A549 (cell line): Measurements from ENCODE around the gene ZNF397. TPM values are rescaled to one million over a fixed set of nuclear protein-coding genes. Genes with fewer than 3 reads are reported as not detected.

Source experiments
- ATAC-seq, 2 experiments: fragments of 200-7000 bp in 1 of 2; fragments of >200 bp in 1 of 2; cut with Nextera tagmentation in 1 of 2; cut with Tn5 transposase in 1 of 2; 3 replicates each; pipeline versions ENCODE4 v1.8.0 to v1.9.1; 2018 to 2020; ENCODE audit warnings: mild to moderate bottlenecking in 1 of 2, moderate library complexity in 1 of 2
- CTCF ChIA-PET: fragments of 300-600 bp; sonication (Branson Sonifier 250); formaldehyde crosslinking; extraction: SDS; loops from one replicate; lab custom pipeline; 2021; ENCODE audit warnings: antibody characterized with exemption, inconsistent platforms; lab: Yijun Ruan, JAX
- POLR2A ChIA-PET: fragments of 350-600 bp; formaldehyde crosslinking; extraction: SDS; loops from one replicate; lab custom pipeline; 2021; ENCODE audit warnings: antibody characterized with exemption, inconsistent platforms; lab: Yijun Ruan, JAX
- DNase-seq, 2 experiments: peaks; one replicate each; pipeline versions ENCODE4 v3.0.0 to v3.0.0-alpha.2; 2011 to 2016; ENCODE audit warnings: low read depth in 1 of 2, low spot score in 1 of 2
- FAIRE-seq: peaks from 2 replicates; lab custom pipeline; 2011; peaks lifted over from hg19 to GRCh38; lab: Jason Lieb, UNC
- H3K27ac ChIP-seq, 2 experiments: fragments of >200 bp; sonication (Bioruptor Twin); formaldehyde crosslinking; 3 replicates each; pipeline ENCODE4 v1.5.1; 2016 to 2017
- H3K4me1 ChIP-seq: fragments of >200 bp; sonication (Bioruptor Twin); formaldehyde crosslinking; 3 replicates; pipeline ENCODE4 v1.6.1; 2016
- H3K4me2 ChIP-seq: fragments of >200 bp; sonication (Bioruptor Twin); formaldehyde crosslinking; 3 replicates; pipeline ENCODE4 v1.6.1; 2016
- H3K4me3 ChIP-seq: fragments of >200 bp; sonication (Bioruptor Twin); formaldehyde crosslinking; 3 replicates; pipeline ENCODE4 v1.5.1; 2016
- H3K9me3 ChIP-seq: fragments of >200 bp; sonication (Bioruptor Twin); formaldehyde crosslinking; 3 replicates; pipeline ENCODE4 v1.6.1; 2016
- BCL3 ChIP-seq: fragments of >200 bp; sonication (Bioruptor Twin); formaldehyde crosslinking; IDR thresholded peaks from 3 replicates; pipeline ENCODE4 v1.6.1; 2016
- CBX8 ChIP-seq: fragments of 200-600 bp; sonication (generic); IDR thresholded peaks from 2 replicates; pipeline ENCODE4 v1.6.1; 2016
- CEBPB ChIP-seq, 2 experiments: fragments of >200 bp in 1 of 2; sonication (Bioruptor Twin) in 1 of 2; formaldehyde crosslinking in 1 of 2; IDR thresholded peaks; 2 replicates each; pipeline ENCODE4 v1.6.1; 2012 to 2016
- EP300 ChIP-seq, 2 experiments: fragments of >200 bp; sonication (Bioruptor Twin); formaldehyde crosslinking; IDR thresholded peaks; 2 replicates in 1 of 2; 3 replicates in 1 of 2; pipeline ENCODE4 v1.6.1; 2016 to 2017
- FOSB ChIP-seq: fragments of 250-450 bp; sonication (Bioruptor Pico); IDR thresholded peaks from 2 replicates; pipeline ENCODE4 v1.5.0; 2020; ENCODE audit warnings: mild to moderate bottlenecking, moderate library complexity
- FOSL2 ChIP-seq, 2 experiments: fragments of 450-650 bp in 1 of 2; fragments of >200 bp in 1 of 2; sonication (Bioruptor Twin) in 1 of 2; formaldehyde crosslinking; IDR thresholded peaks; 2 replicates each; pipeline versions ENCODE4 v1.5.0 to v1.6.1; 2016 to 2020; ENCODE audit warnings: mild to moderate bottlenecking in 1 of 2, moderate library complexity in 1 of 2
- FOXS1 ChIP-seq: fragments of 250-450 bp; sonication (Bioruptor Pico); IDR thresholded peaks from 2 replicates; pipeline ENCODE4 v1.5.0; 2020; ENCODE audit warnings: mild to moderate bottlenecking, moderate library complexity
- HOXA7 ChIP-seq: fragments of 250-450 bp; sonication (Bioruptor Pico); IDR thresholded peaks from 2 replicates; pipeline ENCODE4 v1.5.0; 2020; ENCODE audit warnings: mild to moderate bottlenecking, moderate library complexity
- HOXB13 ChIP-seq: fragments of 250-450 bp; sonication (Bioruptor Pico); IDR thresholded peaks from 2 replicates; pipeline ENCODE4 v1.5.0; 2020; ENCODE audit warnings: low read depth, mild to moderate bottlenecking, moderate library complexity
- JUNB ChIP-seq: fragments of >200 bp; sonication (Bioruptor Twin); formaldehyde crosslinking; IDR thresholded peaks from 2 replicates; pipeline ENCODE4 v1.6.1; 2016
- MAZ ChIP-seq: fragments of 150-350 bp; IDR thresholded peaks from 2 replicates; pipeline ENCODE4 v1.6.1; 2014; ENCODE audit warnings: antibody characterized with exemption, low read depth, low read length, borderline replicate concordance
- MYC ChIP-seq: IDR thresholded peaks from 2 replicates; pipeline ENCODE4 v1.6.1; 2012; ENCODE audit warnings: mild to moderate bottlenecking, inconsistent platforms, low read length, improper control_type of control experiment, borderline replicate concordance
- NR3C1 ChIP-seq: fragments of >200 bp; sonication (Bioruptor Twin); formaldehyde crosslinking; IDR thresholded peaks from 3 replicates; pipeline ENCODE4 v1.6.1; 2017
- PBX3 ChIP-seq: IDR thresholded peaks from 2 replicates; pipeline ENCODE4 v1.6.1; 2012
- PHF8 ChIP-seq: fragments of 200-600 bp; sonication (generic); IDR thresholded peaks from 2 replicates; pipeline ENCODE4 v1.6.1; 2016; ENCODE audit warnings: low read depth, mild to moderate bottlenecking, antibody characterized with exemption, moderate library complexity, borderline replicate concordance
- POLR2A ChIP-seq: IDR thresholded peaks from 2 replicates; pipeline ENCODE4 v1.6.1; 2012; ENCODE audit warnings: mild to moderate bottlenecking, low read length
- POLR2AphosphoS2 ChIP-seq: conservative IDR thresholded peaks from 2 replicates; pipeline ENCODE4 v1.6.1; 2012; ENCODE audit warnings: low read length, improper control_type of control experiment, inconsistent platforms
- RAD21 ChIP-seq, 2 experiments: fragments of >200 bp in 1 of 2; sonication (Bioruptor Twin) in 1 of 2; formaldehyde crosslinking in 1 of 2; IDR thresholded peaks in 1 of 2; conservative IDR thresholded peaks in 1 of 2; 2 replicates in 1 of 2; 3 replicates in 1 of 2; pipeline ENCODE4 v1.6.1; 2012 to 2018; ENCODE audit warnings: inconsistent platforms in 1 of 2
- SREBF2 ChIP-seq: fragments of 450-650 bp; IDR thresholded peaks from 2 replicates; pipeline ENCODE4 v1.6.1; 2014; ENCODE audit warnings: mild to moderate bottlenecking, moderate library complexity
- TFCP2L1 ChIP-seq: fragments of 250-450 bp; sonication (Bioruptor Pico); IDR thresholded peaks from 2 replicates; pipeline ENCODE4 v1.5.0; 2021; ENCODE audit warnings: mild to moderate bottlenecking
- TP53 ChIP-seq: fragments of 250-450 bp; sonication (Bioruptor Pico); IDR thresholded peaks from 2 replicates; pipeline ENCODE4 v1.5.0; 2021; ENCODE audit warnings: mild to moderate bottlenecking, moderate library complexity
- ZFP36 ChIP-seq: fragments of 450-650 bp; IDR thresholded peaks from 2 replicates; pipeline ENCODE4 v1.6.1; 2014; ENCODE audit warnings: borderline replicate concordance; ENCODE audit not compliant: partially characterized antibody
- ZSCAN20 ChIP-seq: fragments of 250-450 bp; sonication (Bioruptor Pico); IDR thresholded peaks from 2 replicates; pipeline ENCODE4 v1.8.0; 2022; ENCODE audit warnings: mild to moderate bottlenecking, moderate library complexity
- WGBS: methylation state at CpG from one replicate; pipeline ENCODE4 v1.1.6; 2017; ENCODE audit errors: missing lambda C conversion rate; 5-methylcytosine and 5-hydroxymethylcytosine counted together
- polyA plus RNA-seq, 4 experiments: library from polyadenylated mRNA; depleted of rRNA in 3 of 4; stranded (reverse); fragments of >200 nt; fragmentation: RNase III in 1 of 4; extraction: RNeasy Plus Mini Kit Qiagen cat#74134 plus additional on column Dnase treatment in 1 of 4; gene quantifications; 2 replicates in 3 of 4; 3 replicates in 1 of 4; pipeline ENCODE4 v1.2.3, GENCODE V29; 2011 to 2017
- TF ChIP-seq, protein P1 (sequence below): fragments of 200-600 bp; sonication (generic); IDR thresholded peaks from 2 replicates; pipeline ENCODE4 v1.6.1; 2016; ENCODE audit warnings: antibody characterized with exemption, mild to moderate bottlenecking, moderate library complexity

Gene ZNF397
- polyA plus RNA-seq, 2 of the 4 experiments (the other 2 are of a cell fraction) = 7.9 to 8.0 TPM

DNA sequence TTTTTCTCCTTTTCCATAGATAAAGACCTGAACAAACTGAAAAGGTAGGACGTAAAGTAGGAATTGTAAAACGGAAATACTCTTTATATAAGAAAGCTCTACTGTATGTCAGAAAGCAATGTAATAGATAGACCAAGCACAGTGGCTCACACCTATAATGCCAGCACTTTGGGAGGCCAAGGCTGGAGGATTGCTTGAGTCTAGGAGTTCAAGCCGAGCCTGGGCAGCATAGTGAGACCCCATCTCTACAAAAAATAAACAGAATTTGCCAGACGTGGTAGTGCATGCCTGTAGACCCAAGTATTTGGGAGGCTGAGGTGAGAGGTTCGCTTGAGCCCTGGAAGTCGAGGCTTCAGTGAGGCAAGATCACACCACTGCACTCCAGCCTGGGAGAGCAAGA lies 7.6 kb downstream of the ZNF397 start:
- no peak for ATAC-seq
- CTCF ChIA-PET = no interaction called here
- POLR2A ChIA-PET = no interaction called here

DNA sequence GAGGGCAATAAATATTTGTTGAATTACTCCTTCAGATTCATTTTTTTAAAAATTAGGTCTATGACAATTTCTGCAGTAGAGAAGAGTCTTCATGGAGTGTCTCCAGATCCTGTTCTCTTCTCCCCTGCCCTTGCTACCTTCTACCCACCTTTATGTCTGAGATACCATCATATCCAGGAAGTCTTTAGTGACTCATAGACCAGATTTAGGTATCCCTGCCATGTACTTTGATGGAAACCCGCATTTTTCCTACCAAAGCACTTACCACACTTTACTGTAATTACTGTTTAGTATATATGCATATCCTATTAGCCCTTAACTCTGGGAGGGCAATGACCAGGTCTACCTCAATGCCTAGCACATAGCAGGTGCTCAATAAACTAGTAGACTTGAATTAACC lies 11.6 kb downstream of the ZNF397 start:
- TF ChIP-seq TFCP2L1 (CRISPR knock-in tag) (no peak), HOXB13 (CRISPR knock-in tag) (no peak), FOSL2 (IDR thresholded peaks at IDR 0.05) (no peak), FOSL2 (CRISPR knock-in tag; IDR thresholded peaks at IDR 0.05) (no peak), CBX8 (no peak), FOXS1 (no peak), POLR2AphosphoS2 (no peak), MYC (no peak)

More for the DNA sequence above, 7.6 kb downstream of the ZNF397 start:
- Histone ChIP-seq H3K4me3 (no peak overlapping the region), H3K4me2 (no peak overlapping the region), H3K4me1 (no peaks in the 10 kb centered on the region), H3K9me3 (peaks cover 93% of the 10 kb centered on the region), H3K27ac (no peak overlapping the region)
- FAIRE-seq (no peak), DNase-seq (no peak)
- TF ChIP-seq BCL3 (no peak), FOXS1 (no peak), PHF8 (no peak), RAD21 (conservative IDR thresholded peaks at IDR 0.05 in 1 of 2, IDR thresholded peaks at IDR 0.05 in 1 of 2) (no peak), EP300 (IDR thresholded peaks at IDR 0.05) (no peak), FOSB (CRISPR knock-in tag) (no peak), HOXA7 (CRISPR knock-in tag) (no peak)
- TF ChIP-seq, protein P1, sequence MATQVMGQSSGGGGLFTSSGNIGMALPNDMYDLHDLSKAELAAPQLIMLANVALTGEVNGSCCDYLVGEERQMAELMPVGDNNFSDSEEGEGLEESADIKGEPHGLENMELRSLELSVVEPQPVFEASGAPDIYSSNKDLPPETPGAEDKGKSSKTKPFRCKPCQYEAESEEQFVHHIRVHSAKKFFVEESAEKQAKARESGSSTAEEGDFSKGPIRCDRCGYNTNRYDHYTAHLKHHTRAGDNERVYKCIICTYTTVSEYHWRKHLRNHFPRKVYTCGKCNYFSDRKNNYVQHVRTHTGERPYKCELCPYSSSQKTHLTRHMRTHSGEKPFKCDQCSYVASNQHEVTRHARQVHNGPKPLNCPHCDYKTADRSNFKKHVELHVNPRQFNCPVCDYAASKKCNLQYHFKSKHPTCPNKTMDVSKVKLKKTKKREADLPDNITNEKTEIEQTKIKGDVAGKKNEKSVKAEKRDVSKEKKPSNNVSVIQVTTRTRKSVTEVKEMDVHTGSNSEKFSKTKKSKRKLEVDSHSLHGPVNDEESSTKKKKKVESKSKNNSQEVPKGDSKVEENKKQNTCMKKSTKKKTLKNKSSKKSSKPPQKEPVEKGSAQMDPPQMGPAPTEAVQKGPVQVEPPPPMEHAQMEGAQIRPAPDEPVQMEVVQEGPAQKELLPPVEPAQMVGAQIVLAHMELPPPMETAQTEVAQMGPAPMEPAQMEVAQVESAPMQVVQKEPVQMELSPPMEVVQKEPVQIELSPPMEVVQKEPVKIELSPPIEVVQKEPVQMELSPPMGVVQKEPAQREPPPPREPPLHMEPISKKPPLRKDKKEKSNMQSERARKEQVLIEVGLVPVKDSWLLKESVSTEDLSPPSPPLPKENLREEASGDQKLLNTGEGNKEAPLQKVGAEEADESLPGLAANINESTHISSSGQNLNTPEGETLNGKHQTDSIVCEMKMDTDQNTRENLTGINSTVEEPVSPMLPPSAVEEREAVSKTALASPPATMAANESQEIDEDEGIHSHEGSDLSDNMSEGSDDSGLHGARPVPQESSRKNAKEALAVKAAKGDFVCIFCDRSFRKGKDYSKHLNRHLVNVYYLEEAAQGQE = no peak
- WGBS = 87% methylated on average over 6 of the region's 6 CpGs

DNA sequence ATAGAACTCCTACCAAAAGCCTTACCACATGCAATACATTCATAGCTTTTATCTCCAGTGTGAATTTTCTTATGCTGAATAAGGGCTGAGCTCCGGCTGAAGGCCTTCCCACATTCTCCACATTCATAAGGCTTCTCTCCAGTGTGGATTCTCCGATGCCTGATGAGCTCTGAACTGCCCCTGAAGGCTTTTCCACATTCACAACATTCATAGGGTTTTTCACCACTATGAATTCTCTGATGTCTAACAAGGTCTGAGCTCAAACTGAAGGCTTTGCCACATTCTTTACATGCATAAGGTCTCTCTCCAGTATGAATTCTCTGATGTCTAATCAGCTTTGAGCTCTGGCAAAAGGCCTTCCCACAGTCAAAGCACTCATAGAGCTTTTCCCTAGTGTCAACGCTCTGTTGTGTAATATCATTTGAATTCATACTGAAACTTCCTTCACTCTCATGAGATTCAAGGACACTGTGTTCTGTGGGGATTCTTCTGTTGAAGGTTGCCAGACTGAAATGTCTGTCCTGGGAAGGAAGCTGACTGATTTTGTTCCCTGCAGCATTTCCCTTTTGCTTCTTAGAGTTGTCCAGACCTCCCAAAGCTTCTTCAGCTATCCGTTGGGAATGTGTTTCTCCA lies 12.9 kb downstream of the ZNF397 start:
- Histone ChIP-seq H3K4me1 (no peaks in the 10 kb centered on the region), H3K4me3 (no peak overlapping the region), H3K9me3 (peaks cover 55% of the 10 kb centered on the region), H3K27ac (no peak overlapping the region), H3K4me2 (no peak overlapping the region)
- no peak for ATAC-seq
- 50% methylated on average over 4 of the region's 4 CpGs for WGBS
- DNase-seq = no peak
- POLR2A ChIA-PET = no interaction called here
- no peak for FAIRE-seq
- CTCF ChIA-PET = interaction anchor here (1.1 kb wide), 1 partner anchor 10 kb away, joined by 3 read pairs; no protein-coding TSS in a partner anchor
- TF ChIP-seq, protein P1 = no peak
- TF ChIP-seq PHF8 = no peak
- TF ChIP-seq TP53 (CRISPR knock-in tag) = no peak
- TF ChIP-seq PBX3 = no peak
- no peak for TF ChIP-seq MYC
- TF ChIP-seq NR3C1 = no peak
- no peak for TF ChIP-seq POLR2A
- TF ChIP-seq MAZ = no peak
- TF ChIP-seq ZSCAN20 = no peak
- no peak for TF ChIP-seq SREBF2
- TF ChIP-seq POLR2AphosphoS2 = no peak
- no peak for TF ChIP-seq JUNB
- TF ChIP-seq ZFP36 = no peak
- TF ChIP-seq CEBPB (IDR thresholded peaks at IDR 0.05) = no peak
- TF ChIP-seq FOSB (CRISPR knock-in tag) = no peak

More for the DNA sequence above, 11.6 kb downstream of the ZNF397 start:
- ChIA-PET CTCF (no interaction called here), POLR2A (no interaction called here)
- DNase-seq (no peak), FAIRE-seq (no peak), ATAC-seq (no peak)
- Histone ChIP-seq H3K4me3 (no peak overlapping the region), H3K27ac (no peak overlapping the region), H3K4me2 (no peak overlapping the region), H3K4me1 (no peaks in the 10 kb centered on the region), H3K9me3 (peaks cover 67% of the 10 kb centered on the region)
- 39% methylated on average over 1 of the region's 1 CpG for WGBS
